Activated CD4-positive, alpha-beta T cell treated with anti-CD3 and anti-CD28 coated beads for 1 hour (primary cell): ENCODE data around the gene NR1H2.
A peak's percentile ranks its signal among the peaks of the same experiment; 100 is the strongest.
"Not testable (repeated sequence)": the region's sequence is repeated elsewhere in the genome, so short reads cannot be mapped to it uniquely, and the experiment has no call there.

Source experiments
- DNase-seq: peaks from one replicate; pipeline ENCODE4 v3.0.0-alpha.2; 2020

The NR1H2 gene

DNA sequence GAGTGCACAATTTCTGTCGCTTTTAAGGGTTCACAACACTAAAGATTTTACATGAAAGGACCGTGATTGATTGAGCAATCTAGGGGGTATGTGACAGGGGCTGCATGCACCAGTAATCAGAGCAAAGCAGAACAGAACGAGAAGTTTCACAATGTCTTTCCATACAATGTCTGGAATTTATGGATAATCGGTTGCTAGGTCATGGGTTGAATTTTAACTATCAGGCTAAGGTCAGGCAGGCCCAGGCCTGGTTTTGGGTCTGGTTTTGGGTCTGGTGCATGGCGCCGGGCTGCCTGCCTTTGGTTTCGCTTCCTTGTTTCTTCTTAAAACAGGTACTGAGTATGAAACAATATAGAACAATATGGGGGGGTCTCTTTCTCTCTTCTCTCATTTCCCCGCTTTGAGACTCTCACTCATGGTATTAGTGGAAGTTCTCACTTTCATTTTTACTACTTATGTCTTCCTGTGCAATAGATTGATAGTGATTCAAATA, 29.1 kb upstream of the NR1H2 start:
- DNase-seq = not testable (repeated sequence)

DNA sequence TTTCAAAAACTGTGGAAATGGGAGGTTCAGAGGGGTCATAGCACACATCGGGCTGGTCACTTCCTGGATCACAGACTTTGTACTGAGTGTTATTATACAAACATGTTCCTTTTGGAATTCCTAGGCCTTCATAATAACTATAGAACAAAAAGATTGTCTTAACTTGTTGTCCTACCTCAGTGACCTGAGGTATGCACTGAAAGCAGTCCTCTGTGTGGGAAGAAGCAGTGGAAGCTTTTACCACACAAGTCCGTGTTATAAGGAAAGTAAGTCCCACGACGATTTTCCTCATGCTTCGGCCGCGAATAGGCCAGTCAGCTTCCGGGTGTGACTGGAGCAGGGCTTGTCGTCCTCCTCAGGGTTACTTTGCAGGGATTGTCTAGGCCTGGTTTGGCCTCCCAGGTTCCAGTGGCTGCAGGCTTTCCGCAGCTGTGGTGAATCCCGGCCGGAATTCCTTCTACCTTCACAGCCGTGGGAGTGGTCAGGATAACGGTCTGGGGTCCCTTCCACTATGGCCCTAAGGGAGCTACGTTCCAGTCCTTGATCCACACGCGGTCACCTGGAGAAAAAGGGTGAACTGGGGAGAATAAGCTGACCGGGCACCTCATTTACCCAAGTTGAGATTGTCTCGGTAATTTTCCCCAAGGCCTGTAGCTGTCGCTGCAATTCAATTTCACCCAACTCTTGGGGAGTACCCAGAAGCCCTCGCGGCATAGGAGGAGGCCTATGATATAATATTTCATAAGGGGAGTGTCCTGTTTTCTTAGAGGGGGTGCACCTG, 26.8 kb upstream of the NR1H2 start:
- DNase-seq = no peak

DNA sequence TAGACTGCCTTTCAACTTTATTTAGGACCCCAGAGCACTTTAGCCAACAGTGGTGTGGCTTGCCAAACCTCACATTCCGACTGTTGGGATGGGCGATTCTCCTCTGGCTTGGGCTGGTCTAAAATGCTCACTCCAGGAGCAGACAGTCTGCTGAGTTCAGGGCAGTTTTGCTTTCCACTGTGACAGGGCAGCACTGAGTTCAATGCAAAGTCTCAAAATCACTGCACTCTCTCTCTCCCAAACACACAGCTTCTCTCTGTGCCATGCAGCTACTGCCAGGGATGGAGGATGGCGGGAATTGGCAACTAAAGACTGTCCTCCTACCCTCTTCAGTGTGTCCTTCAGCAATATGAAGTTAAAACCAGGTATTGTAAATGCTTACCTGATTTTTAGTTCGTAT, 24.0 kb upstream of the NR1H2 start:
- DNase-seq = no peak

DNA sequence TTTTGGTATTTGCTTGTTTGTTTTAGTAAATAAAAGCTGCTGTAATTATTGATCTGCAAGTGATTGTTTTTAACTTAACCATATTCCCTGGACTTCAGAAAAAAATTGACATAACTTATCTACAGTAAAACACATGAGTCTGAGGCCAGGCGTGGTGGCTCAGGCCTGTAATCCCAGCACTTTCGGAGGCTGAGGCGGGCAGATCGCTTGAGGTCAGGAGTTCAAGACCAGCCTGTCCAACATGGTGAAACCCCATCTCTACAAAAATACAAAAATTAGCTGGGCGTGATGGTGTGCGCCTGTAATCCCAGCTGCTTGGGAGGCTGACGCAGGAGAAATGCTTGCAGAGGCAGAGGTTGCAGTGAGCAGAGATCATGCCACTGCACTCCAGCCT, 22.8 kb upstream of the NR1H2 start:
- not testable (repeated sequence) for DNase-seq

DNA sequence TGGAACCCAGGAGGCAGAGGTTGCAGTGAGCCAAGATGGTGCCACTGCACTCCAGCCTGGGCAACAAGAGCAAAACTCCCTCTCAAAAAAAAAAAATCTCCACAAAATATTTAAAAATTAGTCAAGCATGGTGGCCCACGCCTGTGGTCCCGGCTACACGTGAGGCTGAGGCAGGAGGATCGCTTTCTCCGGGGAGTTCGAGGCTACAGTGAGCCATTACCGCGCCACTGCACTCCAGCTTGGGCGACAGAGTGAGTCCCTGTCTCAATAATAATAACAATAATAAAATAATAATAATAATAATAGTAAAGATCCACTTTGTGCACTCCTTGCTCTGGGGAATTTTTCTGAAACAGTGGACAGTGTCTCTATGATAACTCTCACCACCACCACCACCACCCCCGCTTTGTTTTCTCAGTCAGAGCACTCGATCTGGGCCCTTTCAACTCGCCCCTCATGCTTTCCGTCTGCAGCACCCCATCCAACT, 19.5 kb upstream of the NR1H2 start:
- DNase-seq = no peak

DNA sequence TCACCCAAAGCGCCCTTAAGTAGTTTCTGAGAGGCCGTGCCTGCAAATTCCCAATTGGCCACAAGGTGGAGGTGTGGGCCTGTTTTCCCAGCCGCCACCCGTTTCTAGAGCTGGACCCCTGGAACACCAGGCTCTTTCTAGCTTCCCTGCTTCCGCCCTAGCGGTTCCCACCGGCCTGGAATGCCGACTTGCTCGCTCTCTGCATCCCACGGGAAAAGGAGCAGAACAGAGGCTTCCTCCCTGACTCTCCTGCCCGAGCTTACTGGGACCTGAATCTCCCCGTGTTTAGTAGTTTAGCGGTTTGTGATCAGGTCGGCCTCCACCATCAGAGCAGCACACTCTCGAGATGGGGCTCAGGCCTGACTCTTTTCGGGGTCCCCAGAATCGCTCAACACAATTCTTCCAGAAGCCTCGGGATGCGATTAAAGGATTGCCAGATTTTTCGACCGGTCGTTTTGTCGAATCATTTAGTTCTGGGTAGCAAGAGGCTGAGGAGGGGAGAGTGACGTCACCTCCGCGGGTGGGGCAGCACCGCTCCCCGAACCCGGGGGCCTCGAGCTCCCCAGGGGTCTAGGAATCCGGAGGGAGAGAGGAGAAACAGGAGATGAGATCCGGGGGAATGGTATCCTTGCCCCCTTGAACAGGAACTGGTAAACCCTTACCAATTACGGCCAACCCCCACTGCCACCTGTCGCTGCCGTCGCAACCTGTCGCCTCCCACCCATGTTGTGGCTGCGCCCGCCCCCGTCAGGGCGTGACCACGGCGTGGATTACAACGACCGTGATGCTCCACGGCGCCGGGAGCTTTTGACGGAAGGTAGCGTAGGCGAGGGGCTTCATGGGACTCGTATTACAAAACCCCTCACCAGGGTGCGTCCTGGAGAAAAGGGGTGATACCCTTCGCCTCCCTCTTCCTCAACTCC, 18.8 kb upstream of the NR1H2 start:
- peak; percentile 80 for DNase-seq

DNA sequence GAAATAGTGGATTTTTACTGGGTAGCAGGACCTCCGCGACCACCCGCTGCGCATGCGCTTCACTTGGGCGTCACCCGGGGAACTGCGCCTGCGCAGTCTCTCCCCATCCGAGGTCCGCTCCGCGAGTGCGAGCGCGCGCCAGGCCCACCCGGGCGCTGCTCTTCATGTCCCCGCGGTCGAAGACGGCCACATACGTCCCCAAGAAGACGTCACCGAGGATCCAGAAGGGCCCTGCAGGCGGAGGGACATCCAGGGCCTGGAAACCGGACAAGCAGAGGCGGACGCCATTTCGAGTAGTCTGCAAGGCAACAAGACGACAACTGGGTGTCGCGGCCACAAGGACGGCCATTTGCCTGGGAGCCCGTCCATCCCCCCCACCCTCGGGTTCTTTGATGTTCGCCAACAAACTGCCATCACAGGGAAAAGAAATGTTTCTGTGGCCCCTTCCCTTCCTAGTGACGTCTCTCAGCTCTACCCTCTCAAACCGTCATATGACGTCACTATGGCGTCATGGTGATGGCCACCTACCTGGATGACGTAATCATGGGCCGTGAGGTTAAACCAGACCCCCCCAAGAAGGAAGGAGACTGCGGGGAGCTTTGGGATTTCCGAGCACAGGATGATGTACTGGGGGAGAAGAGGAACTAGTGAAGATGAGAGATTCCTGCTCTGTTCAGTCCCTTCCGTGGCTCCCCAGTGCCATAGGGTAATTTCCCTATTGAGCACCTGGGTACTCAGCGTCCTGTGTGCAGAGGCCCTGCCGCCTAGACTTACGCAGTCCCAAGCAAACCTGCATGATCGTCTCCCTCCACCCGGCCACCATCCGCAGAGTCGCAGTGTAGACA, 17.6 kb upstream of the NR1H2 start:
- peak; percentile 71 for DNase-seq

DNA sequence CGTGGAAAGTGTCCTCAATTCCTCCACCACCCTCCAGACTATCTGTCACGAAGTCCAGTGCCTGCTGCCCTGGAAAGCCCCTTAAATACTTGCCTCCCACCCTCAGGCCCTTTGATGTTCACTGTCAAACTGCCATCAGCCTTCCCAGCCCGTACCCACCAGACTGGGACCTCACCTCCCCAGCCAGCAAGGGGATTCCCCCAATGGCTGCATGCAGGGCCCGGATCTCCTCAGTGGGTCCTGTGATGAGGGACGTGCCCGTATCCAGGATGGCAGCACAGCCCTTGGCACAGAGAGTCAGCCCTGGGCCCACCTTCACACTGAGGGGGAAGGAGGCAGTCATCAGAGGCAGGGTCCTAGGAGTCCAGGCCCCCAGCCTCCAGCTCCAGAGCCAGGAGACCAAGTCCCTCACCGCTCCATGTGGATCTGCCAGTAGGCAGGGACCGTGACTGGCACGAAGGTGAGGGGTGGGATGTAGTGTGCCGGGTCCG, 16.9 kb upstream of the NR1H2 start:
- DNase-seq = no peak

DNA sequence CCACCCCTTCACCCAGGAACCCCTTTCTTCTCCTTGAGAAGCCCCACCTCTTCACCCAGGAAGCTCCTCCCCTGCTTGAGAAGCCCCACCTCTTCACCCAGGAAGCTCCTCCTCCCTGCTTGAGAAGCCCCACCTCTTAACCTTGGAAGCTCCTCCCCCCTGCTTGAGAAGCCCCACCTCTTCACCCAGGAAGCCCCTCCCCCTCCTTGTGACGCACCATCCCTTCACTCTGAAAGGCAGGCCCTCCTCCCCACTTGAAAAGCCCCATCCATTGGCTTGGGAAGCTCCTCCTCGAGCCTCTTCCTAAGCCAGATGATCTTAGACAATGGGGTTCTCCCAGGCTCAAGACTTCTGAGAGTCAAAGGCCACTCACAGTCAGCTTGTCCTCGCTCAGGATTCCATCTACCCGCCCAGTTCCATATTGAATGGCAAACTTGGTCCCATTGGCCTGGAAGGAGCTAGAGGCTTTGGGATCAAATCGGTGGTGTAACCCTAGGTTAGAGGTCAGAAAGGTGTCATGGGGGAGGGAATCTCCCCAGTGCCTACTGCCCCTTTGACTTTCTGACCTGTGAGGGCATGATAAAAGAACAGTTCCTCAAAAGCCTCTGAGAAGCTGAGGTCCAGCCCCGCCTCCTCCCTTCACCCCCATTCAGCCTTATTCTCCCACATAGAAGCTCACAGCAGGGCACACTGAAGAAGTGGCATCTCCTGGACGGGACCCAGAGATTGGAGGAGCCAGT, 14.8 kb upstream of the NR1H2 start:
- no peak for DNase-seq

DNA sequence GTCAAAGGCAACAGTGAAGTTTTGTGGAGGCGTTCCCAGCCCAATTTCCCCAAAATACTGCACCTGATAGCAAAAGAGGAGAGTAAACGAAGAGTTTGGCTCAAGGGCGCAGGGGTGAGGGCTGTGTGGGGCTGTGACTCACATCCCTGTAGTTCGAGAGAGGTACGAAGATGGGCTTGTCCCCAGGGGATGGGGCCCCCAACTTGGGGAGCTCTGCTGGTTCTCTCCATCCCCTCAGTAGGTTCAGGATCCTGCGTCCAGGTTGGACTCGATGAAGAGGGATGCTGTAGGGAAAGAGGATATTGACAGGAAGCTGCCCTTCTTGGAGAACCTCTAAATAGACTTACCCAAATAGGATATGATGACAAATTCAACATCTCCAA, 14.2 kb upstream of the NR1H2 start:
- no peak for DNase-seq

DNA sequence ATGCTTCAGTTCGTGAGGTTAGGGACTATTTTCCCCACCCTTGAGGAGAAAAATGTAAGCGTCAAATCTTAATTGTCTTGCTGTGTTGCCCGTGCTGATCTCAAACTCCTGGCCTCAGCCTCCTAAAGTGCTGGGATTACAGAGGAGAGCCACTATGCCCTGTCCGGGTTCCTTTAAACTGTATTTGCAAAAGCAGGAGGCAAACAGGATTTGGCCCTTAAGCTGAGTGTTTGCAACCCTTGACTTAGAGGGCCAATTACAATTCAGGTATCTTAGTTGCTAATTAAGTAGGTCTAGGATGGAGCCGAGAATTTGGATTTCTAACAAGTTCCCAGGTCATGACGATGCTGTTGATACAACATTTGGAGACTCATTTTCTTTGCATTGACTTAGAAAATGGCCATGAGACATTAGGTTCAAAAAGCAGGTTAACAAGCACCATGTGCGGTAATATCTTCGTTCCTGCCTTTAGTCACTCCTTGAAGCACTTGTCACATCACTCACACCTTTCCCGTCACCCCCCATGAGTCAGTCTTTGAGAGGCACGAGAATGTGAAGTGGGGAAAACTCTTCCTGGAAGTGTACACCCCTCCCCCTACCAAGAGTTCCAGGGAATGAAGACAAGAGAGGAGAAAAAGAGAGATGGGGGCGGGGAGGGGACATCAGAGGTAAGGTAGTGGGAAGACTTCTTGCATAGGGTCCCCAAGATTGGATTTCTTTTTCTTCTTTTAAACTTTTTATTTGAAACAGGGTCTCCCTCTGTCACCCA, 13.4 kb upstream of the NR1H2 start:
- DNase-seq = no peak

DNA sequence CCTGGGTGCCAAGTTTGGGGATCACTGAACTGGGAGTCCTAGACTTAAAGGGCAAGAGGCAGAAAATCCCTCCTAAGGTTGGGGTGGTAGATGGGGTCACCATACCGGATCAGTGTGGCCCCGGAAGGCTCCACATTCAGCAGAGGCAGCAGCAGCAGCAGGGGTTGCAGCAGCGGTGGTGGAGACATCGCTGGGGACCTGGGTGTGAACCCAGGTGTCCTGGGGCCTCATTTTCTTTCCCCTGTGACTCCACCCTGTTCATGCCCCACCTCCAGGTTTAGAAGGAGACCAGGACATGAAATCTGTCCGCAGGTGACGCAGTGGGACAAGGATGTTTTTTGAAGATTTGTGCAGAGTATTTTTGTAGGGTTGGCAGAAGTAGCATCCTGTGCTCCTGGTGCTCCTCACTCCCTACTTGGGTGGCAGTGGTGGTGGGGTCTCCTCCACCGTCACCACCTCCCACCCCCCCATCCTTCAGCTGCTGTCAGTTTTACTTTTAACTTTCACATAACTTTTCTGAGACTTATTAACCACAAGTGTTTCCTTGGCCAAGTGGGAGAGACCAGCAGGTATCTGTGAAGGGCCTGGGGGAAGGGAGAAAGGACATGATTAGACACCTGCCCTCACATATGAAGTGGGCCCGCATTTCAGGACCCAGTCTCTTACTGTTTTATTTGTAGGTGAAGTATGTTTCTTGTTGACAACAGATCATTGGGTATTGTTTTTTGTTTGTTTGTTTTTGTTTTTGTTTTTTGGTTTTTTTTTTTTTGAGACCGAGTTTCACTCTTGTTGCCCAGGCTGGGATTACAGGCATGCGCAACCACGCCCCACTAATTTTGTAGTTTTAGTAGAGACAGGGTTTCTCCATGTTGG, 10.6 kb upstream of the NR1H2 start, which contains the start of gene NAPSA:
NAPSA (minus strand) TSS at position 206 of the 873 bp plus-strand sequence; CDS start at position 188, 18 bp downstream.
- DNase-seq = no peak

DNA sequence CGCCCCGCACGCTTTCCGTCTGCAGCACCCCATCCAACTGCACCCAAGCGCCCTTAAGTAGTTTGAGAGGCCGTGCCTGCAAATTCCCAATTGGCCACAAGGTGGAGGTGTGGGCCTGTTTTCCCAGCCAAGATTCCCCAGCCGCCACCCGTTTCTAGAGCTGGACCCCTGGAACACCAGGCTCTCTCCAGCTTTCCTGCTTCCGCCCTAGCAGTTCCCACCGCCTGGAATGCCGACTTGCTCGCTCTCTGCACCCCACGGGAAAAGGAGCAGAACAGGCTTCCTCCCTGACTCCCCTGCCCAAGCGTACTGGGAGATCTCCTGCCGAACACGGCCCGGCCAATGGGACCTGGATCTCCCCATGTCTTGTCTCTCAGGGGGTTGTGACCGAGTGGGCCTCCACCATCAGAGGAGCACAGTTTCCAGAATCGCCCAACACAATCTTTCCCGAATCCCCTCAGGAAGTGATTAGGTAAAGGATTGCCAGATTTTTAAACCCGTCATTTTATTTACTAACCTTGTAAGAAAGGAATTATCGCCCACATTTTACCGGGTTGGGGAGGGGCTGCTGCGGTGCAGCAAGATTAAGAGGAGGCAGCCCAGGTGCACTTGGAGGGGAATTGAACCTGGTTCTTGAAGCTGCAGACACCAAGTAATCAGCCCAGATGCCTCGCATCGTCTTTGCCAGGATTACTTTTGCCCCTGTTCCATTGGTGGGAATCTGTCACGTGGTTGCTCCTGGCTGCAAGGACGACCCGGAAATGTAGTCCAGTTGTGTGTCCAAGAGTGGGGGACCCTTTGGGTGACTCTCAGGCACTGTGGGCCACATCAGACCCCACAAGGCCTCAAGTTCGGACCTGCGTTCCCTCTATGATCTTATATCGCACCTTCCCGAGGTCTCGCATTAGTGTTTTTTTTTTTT, 7.3 kb upstream of the NR1H2 start:
- peak; percentile 65 for DNase-seq

DNA sequence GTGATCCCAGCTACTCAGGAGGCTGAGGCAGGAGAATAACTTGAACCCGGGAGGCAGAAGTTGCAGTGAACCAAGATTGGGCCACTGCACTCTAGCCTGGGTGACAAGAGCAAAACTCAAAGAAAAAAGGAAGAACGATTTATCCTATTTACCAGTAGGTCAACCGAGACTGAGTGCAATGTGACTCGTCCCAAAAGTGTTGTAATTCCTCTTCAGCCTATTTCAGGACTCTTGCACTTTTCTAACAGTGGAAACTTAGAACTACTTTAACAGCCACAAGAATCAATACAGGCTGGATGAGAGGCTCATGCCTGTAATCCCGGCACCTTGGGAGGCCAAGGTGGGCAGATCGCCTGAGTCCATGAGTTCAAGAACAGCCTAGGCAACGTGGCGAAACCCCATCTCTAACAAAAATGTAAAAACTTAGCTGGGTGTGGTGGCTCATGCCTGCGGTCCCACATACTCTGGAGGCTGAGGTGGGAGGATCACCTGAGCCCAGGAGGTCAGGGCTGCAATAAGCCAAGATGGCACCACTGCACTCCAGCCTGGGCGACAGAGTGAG, 4.3 kb upstream of the NR1H2 start:
- no peak for DNase-seq

DNA sequence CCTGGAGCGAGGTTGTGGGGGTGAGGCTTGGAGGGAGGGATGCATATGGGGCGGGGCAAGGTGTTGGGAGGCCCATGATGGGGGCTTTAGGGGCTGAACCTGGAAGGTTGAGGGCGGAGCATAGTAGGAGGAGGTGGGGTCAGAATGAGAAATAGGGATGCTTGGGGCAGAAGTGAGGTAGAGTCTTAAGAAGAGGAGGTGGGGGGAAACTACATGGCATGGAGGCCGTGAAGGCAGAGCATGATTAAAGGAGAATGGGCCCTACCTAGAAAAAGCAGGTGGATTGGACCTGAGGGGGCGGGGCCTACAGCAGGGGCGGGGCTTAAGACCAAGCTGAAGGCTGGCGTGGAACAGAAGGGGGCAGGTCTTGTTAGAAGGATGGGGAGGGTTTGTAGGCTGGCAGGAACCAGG, 799 bp downstream of the NR1H2 start:
- DNase-seq = peak; percentile 32

DNA sequence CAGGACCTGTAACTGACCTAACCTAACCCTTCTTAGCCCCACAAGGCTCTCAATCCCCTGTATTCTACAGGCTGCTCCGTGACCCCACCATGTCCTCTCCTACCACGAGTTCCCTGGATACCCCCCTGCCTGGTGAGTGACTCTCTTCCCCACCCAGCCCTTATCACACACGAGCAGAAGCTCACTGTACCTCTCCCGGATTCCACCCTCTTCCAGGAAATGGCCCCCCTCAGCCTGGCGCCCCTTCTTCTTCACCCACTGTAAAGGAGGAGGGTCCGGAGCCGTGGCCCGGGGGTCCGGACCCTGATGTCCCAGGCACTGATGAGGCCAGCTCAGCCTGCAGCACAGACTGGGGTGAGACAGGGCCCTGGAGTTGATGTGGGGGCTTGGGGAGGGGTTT, 1.3 kb downstream of the NR1H2 start:
- no peak for DNase-seq

DNA sequence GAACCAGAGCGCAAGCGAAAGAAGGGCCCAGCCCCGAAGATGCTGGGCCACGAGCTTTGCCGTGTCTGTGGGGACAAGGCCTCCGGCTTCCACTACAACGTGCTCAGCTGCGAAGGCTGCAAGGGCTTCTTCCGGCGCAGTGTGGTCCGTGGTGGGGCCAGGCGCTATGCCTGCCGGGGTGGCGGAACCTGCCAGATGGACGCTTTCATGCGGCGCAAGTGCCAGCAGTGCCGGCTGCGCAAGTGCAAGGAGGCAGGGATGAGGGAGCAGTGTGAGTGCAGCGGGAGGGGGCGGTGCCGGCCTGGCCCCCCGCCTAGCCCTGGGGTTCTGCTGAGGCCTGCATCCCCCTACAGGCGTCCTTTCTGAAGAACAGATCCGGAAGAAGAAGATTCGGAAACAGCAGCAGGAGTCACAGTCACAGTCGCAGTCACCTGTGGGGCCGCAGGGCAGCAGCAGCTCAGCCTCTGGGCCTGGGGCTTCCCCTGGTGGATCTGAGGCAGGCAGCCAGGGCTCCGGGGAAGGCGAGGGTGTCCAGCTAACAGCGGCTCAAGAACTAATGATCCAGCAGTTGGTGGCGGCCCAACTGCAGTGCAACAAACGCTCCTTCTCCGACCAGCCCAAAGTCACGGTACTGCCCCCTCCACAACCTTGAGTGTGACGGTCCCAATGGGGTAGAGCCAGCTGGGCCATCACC, 2.1 kb downstream of the NR1H2 start:
- DNase-seq = no peak

DNA sequence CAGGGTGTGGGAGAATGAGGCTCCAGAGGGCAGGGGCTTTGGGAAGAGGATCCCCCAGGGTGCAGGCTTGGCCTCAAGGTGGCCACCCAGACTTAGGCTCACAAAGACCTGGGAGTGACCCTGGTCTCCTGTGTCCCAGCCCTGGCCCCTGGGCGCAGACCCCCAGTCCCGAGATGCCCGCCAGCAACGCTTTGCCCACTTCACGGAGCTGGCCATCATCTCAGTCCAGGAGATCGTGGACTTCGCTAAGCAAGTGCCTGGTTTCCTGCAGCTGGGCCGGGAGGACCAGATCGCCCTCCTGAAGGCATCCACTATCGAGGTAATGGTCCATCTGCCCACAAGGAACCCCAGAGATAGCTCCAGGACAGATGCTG, 2.6 kb downstream of the NR1H2 start:
- DNase-seq = no peak
